H1 (cell line): ENCODE measurements around the gene CHD1L. TPM values are rescaled to one million over a fixed set of nuclear protein-coding genes. Genes with fewer than 3 reads are reported as not detected.

ENCODE experiments used
- CTCF ChIA-PET: fragments of 300-600 bp; sonication (Branson Sonifier 250); formaldehyde crosslinking; loops from one replicate; lab custom pipeline; 2021; ENCODE audit not compliant: partially characterized antibody; lab: Charles Lee
- POLR2A ChIA-PET: fragments of 300-600 bp; sonication (Branson Sonifier 250); formaldehyde crosslinking; loops from one replicate; lab custom pipeline; 2021; ENCODE audit warnings: inconsistent platforms; ENCODE audit not compliant: partially characterized antibody; lab: Charles Lee
- DNase-seq, 2 experiments: peaks; one replicate each; pipeline versions ENCODE4 v3.0.0 to v3.0.0-alpha.2; 2010 to 2022; ENCODE audit warnings: low spot score in 2 of 2, low read depth in 1 of 2, mixed read lengths in 1 of 2
- FAIRE-seq: peaks from 2 replicates; lab custom pipeline; 2011; peaks lifted over from hg19 to GRCh38; lab: Jason Lieb, UNC
- H2AFZ ChIP-seq: 2 replicates; pipeline ENCODE4 v1.8.1; 2012; ENCODE audit warnings: low read length, inconsistent platforms
- H2AK5ac ChIP-seq: 2 replicates; pipeline ENCODE4 v1.6.1; 2013; ENCODE audit warnings: low read depth, low read length
- H2BK120ac ChIP-seq: replicated peaks from 2 replicates; pipeline ENCODE3; 2013; ENCODE audit warnings: low read depth, low read length, inconsistent platforms
- H2BK12ac ChIP-seq: 2 replicates; pipeline ENCODE4 v1.6.1; 2013; ENCODE audit warnings: low read depth, low read length
- H2BK15ac ChIP-seq: 2 replicates; pipeline ENCODE4 v1.6.1; 2013; ENCODE audit warnings: low read length
- H2BK20ac ChIP-seq: 2 replicates; pipeline ENCODE4 v1.6.1; 2013; ENCODE audit warnings: low read length
- H2BK5ac ChIP-seq: 2 replicates; pipeline ENCODE4 v1.6.1; 2013; ENCODE audit warnings: low read depth, low read length
- H3K14ac ChIP-seq: 2 replicates; pipeline ENCODE4 v1.6.1; 2013; ENCODE audit warnings: inconsistent platforms; ENCODE audit not compliant: insufficient read length
- H3K18ac ChIP-seq: 2 replicates; pipeline ENCODE4 v1.6.1; 2013; ENCODE audit warnings: low read length; ENCODE audit errors: extremely low read depth
- H3K23ac ChIP-seq: 2 replicates; pipeline ENCODE4 v1.6.1; 2013; ENCODE audit warnings: inconsistent platforms; ENCODE audit not compliant: insufficient read length
- H3K23me2 ChIP-seq: 2 replicates; pipeline ENCODE4 v1.6.1; 2013; ENCODE audit warnings: low read depth, low read length
- H3K27ac ChIP-seq: 2 replicates; pipeline ENCODE4 v1.6.1; 2011; ENCODE audit warnings: low read depth, low read length, inconsistent platforms
- H3K27me3 ChIP-seq, 4 experiments: replicated peaks in 1 of 4; 1 replicate in 1 of 4; 2 replicates in 3 of 4; pipeline versions ENCODE4 v1.6.1 to v1.8.1; 2011 to 2013; ENCODE audit warnings: low read length in 3 of 4, mild to moderate bottlenecking in 3 of 4, inconsistent platforms in 2 of 4, mixed read lengths in 2 of 4, moderate library complexity in 1 of 4; ENCODE audit not compliant: control insufficient read depth in 3 of 4, insufficient read depth in 3 of 4; ENCODE audit errors: extremely low read depth in 1 of 4
- H3K36me3 ChIP-seq, 4 experiments: 2 replicates each; pipeline versions ENCODE4 v1.6.1 to v1.8.1; 2011 to 2013; ENCODE audit warnings: mild to moderate bottlenecking in 4 of 4, low read length in 3 of 4, moderate library complexity in 2 of 4, control low read depth in 1 of 4, inconsistent platforms in 1 of 4; ENCODE audit not compliant: insufficient read depth in 4 of 4, control insufficient read depth in 2 of 4
- H3K4ac ChIP-seq: replicated peaks from 2 replicates; pipeline ENCODE3; 2013; ENCODE audit warnings: low read length, low read depth, mixed read lengths, inconsistent platforms; ENCODE audit not compliant: insufficient read length
- H3K4me1 ChIP-seq, 4 experiments: replicated peaks in 1 of 4; 1 replicate in 1 of 4; 2 replicates in 3 of 4; pipeline versions ENCODE4 v1.6.1 to v1.8.1; 2011 to 2013; ENCODE audit warnings: low read length in 3 of 4, inconsistent platforms in 2 of 4, mixed read lengths in 1 of 4; ENCODE audit not compliant: insufficient read depth in 4 of 4, control insufficient read depth in 3 of 4
- H3K4me2 ChIP-seq, 2 experiments: 2 replicates each; pipeline versions ENCODE4 v1.6.1 to v1.8.1; 2011 to 2013; ENCODE audit warnings: low read depth in 2 of 2, low read length in 2 of 2, control low read depth in 1 of 2, inconsistent platforms in 1 of 2, mild to moderate bottlenecking in 1 of 2; ENCODE audit not compliant: insufficient read depth in 1 of 2
- H3K4me3 ChIP-seq, 4 experiments: fragments of 200-600, 300-600 bp in 1 of 4; sonication (generic), shearing (Covaris generic), sonication (Bioruptor Twin) in 1 of 4; 2 replicates each; pipeline versions ENCODE4 v1.5.1 to v1.8.1; 2011 to 2016; ENCODE audit warnings: low read length in 4 of 4, low read depth in 3 of 4, control low read depth in 2 of 4, inconsistent platforms in 2 of 4, mild to moderate bottlenecking in 2 of 4, mixed read lengths in 1 of 4, moderate library complexity in 1 of 4; ENCODE audit not compliant: insufficient read depth in 2 of 4; ENCODE audit errors: extremely low read depth in 1 of 4
- H3K56ac ChIP-seq: replicated peaks from 2 replicates; pipeline ENCODE3; 2013; ENCODE audit warnings: low read depth, mild to moderate bottlenecking, mixed read lengths, low read length, inconsistent platforms; ENCODE audit not compliant: insufficient read length
- H3K79me1 ChIP-seq: 2 replicates; pipeline ENCODE4 v1.6.1; 2013; ENCODE audit warnings: low read depth, low read length, control low read depth
- H3K79me2 ChIP-seq, 2 experiments: 2 replicates each; pipeline versions ENCODE4 v1.6.1 to v1.8.1; 2012 to 2013; ENCODE audit warnings: low read length in 2 of 2, mild to moderate bottlenecking in 2 of 2, inconsistent platforms in 1 of 2; ENCODE audit not compliant: insufficient read depth in 2 of 2, control insufficient read depth in 1 of 2
- H3K9ac ChIP-seq, 4 experiments: replicated peaks in 1 of 4; 1 replicate in 1 of 4; 2 replicates in 3 of 4; pipeline versions ENCODE4 v1.6.1 to v1.8.1; 2011 to 2013; ENCODE audit warnings: low read depth in 3 of 4, low read length in 3 of 4, control low read depth in 2 of 4, mild to moderate bottlenecking in 2 of 4, moderate library complexity in 2 of 4, inconsistent platforms in 1 of 4; ENCODE audit errors: extremely low read depth in 1 of 4
- H3K9me3 ChIP-seq, 2 experiments: 2 replicates each; pipeline versions ENCODE4 v1.6.1 to v1.8.1; 2012 to 2013; ENCODE audit warnings: mild to moderate bottlenecking in 2 of 2, moderate library complexity in 2 of 2, control low read depth in 1 of 2, inconsistent platforms in 1 of 2, low read depth in 1 of 2, low read length in 1 of 2, mixed read lengths in 1 of 2; ENCODE audit not compliant: insufficient read depth in 2 of 2
- H4K20me1 ChIP-seq, 2 experiments: replicated peaks in 1 of 2; 2 replicates each; pipeline versions ENCODE3 to v1.8.1; 2011 to 2013; ENCODE audit warnings: inconsistent platforms in 2 of 2, low read length in 2 of 2, mild to moderate bottlenecking in 1 of 2; ENCODE audit not compliant: insufficient read depth in 2 of 2, control insufficient read depth in 1 of 2
- H4K5ac ChIP-seq: 2 replicates; pipeline ENCODE4 v1.6.1; 2013; ENCODE audit warnings: low read length, low read depth, mixed read lengths, inconsistent platforms; ENCODE audit not compliant: insufficient read length
- H4K8ac ChIP-seq: 2 replicates; pipeline ENCODE4 v1.8.0; 2013; ENCODE audit warnings: mild to moderate bottlenecking, moderate library complexity, low read length, inconsistent platforms; ENCODE audit not compliant: insufficient read depth; ENCODE audit errors: extremely low read depth
- H4K91ac ChIP-seq: replicated peaks from 2 replicates; pipeline ENCODE3; 2013; ENCODE audit warnings: low read length, mixed read lengths, inconsistent platforms; ENCODE audit not compliant: insufficient read length
- GABPA ChIP-seq: IDR thresholded peaks from 2 replicates; pipeline ENCODE4 v1.6.1; 2011; ENCODE audit warnings: mild to moderate bottlenecking, low read length, moderate library complexity, borderline replicate concordance; ENCODE audit not compliant: insufficient read depth
- WGBS, 2 experiments: shearing (Covaris generic) in 1 of 2; methylation state at CpG; one replicate each; pipeline versions ENCODE4 v1.1.6 to v1.1.7; 2013 to 2015; ENCODE audit warnings: low lambda C conversion rate in 2 of 2, mixed read lengths in 2 of 2, inconsistent platforms in 1 of 2, low coverage in 1 of 2, missing lambda C conversion rate in 1 of 2; ENCODE audit not compliant: insufficient replicate concordance in 2 of 2, insufficient coverage in 1 of 2, insufficient read length in 1 of 2; ENCODE audit errors: extremely low coverage in 1 of 2, missing lambda C conversion rate in 1 of 2; 5-methylcytosine and 5-hydroxymethylcytosine counted together
- polyA plus RNA-seq, 7 experiments: library from polyadenylated mRNA; depleted of rRNA in 3 of 7; stranded (reverse) in 5 of 7; unstranded in 2 of 7; fragments of >200 nt in 5 of 7; fragments of 200-250 nt in 2 of 7; gene quantifications; 1 replicate in 5 of 7; 2 replicates in 1 of 7; 4 replicates in 1 of 7; pipeline versions ENCODE4 v1.2.1 to v1.2.3, GENCODE V29; 2011 to 2013; ENCODE audit warnings: missing spikeins in 2 of 7, mixed read lengths in 2 of 7
- total RNA-seq: library from RNA; stranded (reverse); fragmentation: NEBNext Ultra II Directional; extraction: Animal tissue kit (Norgen Biotek cat#: 25700); gene quantifications from 2 replicates; pipeline ENCODE4 v1.2.1, GENCODE V29; 2021

The CHD1L gene
- total and polyA plus RNA-seq, 2 of the 8 experiments (the other 6 are each of a cell fraction or from before 2014, with no cell fraction given), result 20.2 to 51.2 TPM

DNA sequence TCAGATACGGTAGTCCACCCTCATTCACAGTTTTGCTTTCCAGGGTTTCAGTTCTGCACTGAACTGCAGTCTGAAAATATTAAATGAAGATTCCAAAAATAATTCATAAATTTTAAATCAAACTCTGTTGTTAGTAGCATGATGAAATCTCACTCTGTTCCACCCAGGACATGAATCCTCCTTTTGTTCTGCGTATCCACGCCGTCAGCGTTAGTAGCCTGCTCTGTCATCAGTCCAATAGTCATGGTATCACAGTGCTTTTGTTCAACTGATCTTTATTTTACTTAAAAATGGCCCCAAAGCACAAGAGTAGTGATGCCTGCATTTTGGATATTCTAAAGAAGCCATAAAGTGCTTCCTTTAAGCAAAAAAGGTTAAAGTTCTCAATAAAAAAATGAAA, 23.9 kb downstream of the CHD1L start:
- H3K23me2 ChIP-seq, result no peaks in the 10 kb centered on the region; the same call in 1 of the 2 replicates
- TF ChIP-seq GABPA, result no peak
- TF ChIP-seq, all 59 proteins: peak for 0
- 98% methylated on average over 5 of the region's 5 CpGs; no CpG with 5 or more reads in 1 of the 2 experiments for WGBS, 2 experiments
- DNase-seq, result no peak
- Histone ChIP-seq H2BK12ac (no peak overlapping the region), H3K9me3 (no peaks in the 10 kb centered on the region), H3K4ac (no peak overlapping the region), H4K5ac (no peak overlapping the region), H4K8ac (no peak overlapping the region), H3K23ac (no peak overlapping the region), H2BK120ac (no peak overlapping the region), H3K4me1 (no peaks in the 10 kb centered on the region), H3K18ac (no peak overlapping the region), H2AFZ (no peak overlapping the region), H3K4me3 (no peak overlapping the region), H3K27ac (no peak overlapping the region), H3K36me3 (peaks cover 5 to 57% (median 21%) of the 10 kb centered on the region in 4 experiments), H3K79me1 (no peaks in the 10 kb centered on the region), H2BK5ac (no peak overlapping the region), H2BK20ac (no peak overlapping the region), H2AK5ac (no peak overlapping the region), H3K79me2 (no peaks in the 10 kb centered on the region), H4K91ac (no peak overlapping the region), H3K4me2 (no peak overlapping the region), H3K56ac (no peak overlapping the region), H3K14ac (no peak overlapping the region), H4K20me1 (no peaks in the 10 kb centered on the region), H2BK15ac (no peak overlapping the region), H3K9ac (no peak overlapping the region), H3K27me3 (no peaks in the 10 kb centered on the region)
- ChIA-PET CTCF (no interaction called here), POLR2A (no interaction called here)
- no peak for FAIRE-seq
